LNCaP clone FGC (cell line): Measurements from ENCODE around the gene RNF4.

Experiments
- DNase-seq: peaks from one replicate; pipeline ENCODE4 v3.0.0-alpha.2; 2011; ENCODE audit warnings: low read depth
- H3K4me3 ChIP-seq: 2 replicates; pipeline ENCODE4 v1.5.1; 2011; ENCODE audit warnings: mild to moderate bottlenecking, low read depth, low read length, control low read depth
- CTCF ChIP-seq: IDR thresholded peaks from 2 replicates; pipeline ENCODE4 v1.5.1; 2012; ENCODE audit warnings: mild to moderate bottlenecking; ENCODE audit not compliant: control insufficient read depth, insufficient read depth; ENCODE audit errors: extremely low read depth

Gene RNF4

GRCh38 chr4:2483237-2483636 is 14.3 kb downstream of the RNF4 start:
- no peak for TF ChIP-seq CTCF
- DNase-seq, result no peak
- 0 out of 2 replicates have a peak overlapping the region, but pooled peaks have one; percentile 15 for H3K4me3 ChIP-seq

- no peak for TF ChIP-seq CTCF
- no peak overlapping the region for H3K4me3 ChIP-seq
- DNase-seq, result no peak
Measured at GRCh38 chr4:2484185-2484584, 15.3 kb downstream of the RNF4 start.

- H3K4me3 ChIP-seq, result peak overlapping the region; percentile 24
- TF ChIP-seq CTCF, result no peak
- peak; percentile 63 for DNase-seq
Measured at GRCh38 chr4:2484993-2485392, 16.1 kb downstream of the RNF4 start.

- DNase-seq, result no peak
- no peak for TF ChIP-seq CTCF
Measured at GRCh38 chr4:2485956-2486355, 17.1 kb downstream of the RNF4 start.

GRCh38 chr4:2486981-2487380 is 18.1 kb downstream of the RNF4 start:
- no peak overlapping the region for H3K4me3 ChIP-seq
- TF ChIP-seq CTCF, result no peak
- no peak for DNase-seq

More at GRCh38 chr4:2485956-2486355, 17.1 kb downstream of the RNF4 start:
- H3K4me3 ChIP-seq, result no peak overlapping the region

GRCh38 chr4:2487632-2488031 is 18.7 kb downstream of the RNF4 start:
- H3K4me3 ChIP-seq, result no peak overlapping the region
- DNase-seq, result no peak
- TF ChIP-seq CTCF, result no peak

GRCh38 chr4:2489081-2489805 is 20.3 kb downstream of the RNF4 start:
- no peak for TF ChIP-seq CTCF
- peak overlapping the region; percentile 19 for H3K4me3 ChIP-seq
- DNase-seq, result no peak
